HEK293 (cell line): ENCODE results near the gene INTS14.

ENCODE experiments used
- BCL11A ChIP-seq: fragments of 450-650 bp; formaldehyde crosslinking; IDR thresholded peaks from 2 replicates; pipeline ENCODE4 v1.5.1; 2016; ENCODE audit warnings: low read depth, missing biosample characterization, missing genetic modification characterization
- GLI2 ChIP-seq: fragments of 450-650 bp; formaldehyde crosslinking; IDR thresholded peaks from 2 replicates; pipeline ENCODE4; 2017; ENCODE audit warnings: missing biosample characterization, missing genetic modification characterization, low read depth, borderline replicate concordance
- GLI4 ChIP-seq: fragments of 450-650 bp; formaldehyde crosslinking; IDR thresholded peaks from 2 replicates; pipeline ENCODE4 v1.5.1; 2016; ENCODE audit warnings: missing biosample characterization, missing genetic modification characterization
- KLF10 ChIP-seq: fragments of 450-650 bp; IDR thresholded peaks from 2 replicates; pipeline ENCODE4 v1.5.1; 2018; ENCODE audit warnings: missing biosample characterization, mild to moderate bottlenecking, missing genetic modification characterization
- YY1 ChIP-seq: fragments of 450-650 bp; formaldehyde crosslinking; IDR thresholded peaks from 2 replicates; pipeline ENCODE4 v1.5.1; 2018; ENCODE audit warnings: missing biosample characterization, missing genetic modification characterization
- ZFP3 ChIP-seq: fragments of 450-650 bp; formaldehyde crosslinking; IDR thresholded peaks from 2 replicates; pipeline ENCODE4 v1.5.1; 2016; ENCODE audit warnings: low read depth, missing biosample characterization, missing genetic modification characterization
- ZNF157 ChIP-seq: fragments of 450-650 bp; formaldehyde crosslinking; IDR thresholded peaks from 2 replicates; pipeline ENCODE4 v1.5.1; 2016; ENCODE audit warnings: missing biosample characterization, missing genetic modification characterization
- ZNF169 ChIP-seq: fragments of 450-650 bp; formaldehyde crosslinking; IDR thresholded peaks from 2 replicates; pipeline ENCODE4 v1.5.1; 2016; ENCODE audit warnings: missing biosample characterization, missing genetic modification characterization
- ZNF175 ChIP-seq: fragments of 450-650 bp; formaldehyde crosslinking; IDR thresholded peaks from 2 replicates; pipeline ENCODE4 v1.5.1; 2016; ENCODE audit warnings: missing biosample characterization, missing genetic modification characterization
- ZNF473 ChIP-seq: fragments of 450-650 bp; formaldehyde crosslinking; IDR thresholded peaks from 2 replicates; pipeline ENCODE4 v1.5.1; 2017; ENCODE audit warnings: missing biosample characterization, missing genetic modification characterization
- ZNF624 ChIP-seq: fragments of 450-650 bp; formaldehyde crosslinking; IDR thresholded peaks from 2 replicates; pipeline ENCODE4 v1.5.1; 2017; ENCODE audit warnings: missing biosample characterization, missing genetic modification characterization
- ZNF701 ChIP-seq: fragments of 450-650 bp; formaldehyde crosslinking; IDR thresholded peaks from 2 replicates; pipeline ENCODE4 v1.5.1; 2016; ENCODE audit warnings: missing biosample characterization, missing genetic modification characterization
- ZNF792 ChIP-seq: fragments of 450-650 bp; formaldehyde crosslinking; IDR thresholded peaks from 2 replicates; pipeline ENCODE4 v1.5.1; 2016; ENCODE audit warnings: missing biosample characterization, missing genetic modification characterization
- TF ChIP-seq, protein P1 (sequence below): fragments of 450-650 bp; formaldehyde crosslinking; IDR thresholded peaks from 2 replicates; pipeline ENCODE4 v1.5.1; 2017; ENCODE audit warnings: missing biosample characterization, missing genetic modification characterization
- TF ChIP-seq, protein P2 (sequence below): fragments of 450-650 bp; formaldehyde crosslinking; IDR thresholded peaks from 2 replicates; pipeline ENCODE4 v1.5.1; 2016; ENCODE audit warnings: missing biosample characterization, missing genetic modification characterization
- TF ChIP-seq, protein P3 (sequence below): fragments of 450-650 bp; formaldehyde crosslinking; IDR thresholded peaks from 2 replicates; pipeline ENCODE4 v1.5.1; 2016; ENCODE audit warnings: missing biosample characterization, missing genetic modification characterization
- TF ChIP-seq, protein P4 (sequence below): fragments of 450-650 bp; formaldehyde crosslinking; IDR thresholded peaks from 2 replicates; pipeline ENCODE4 v1.5.1; 2016; ENCODE audit warnings: missing biosample characterization, missing genetic modification characterization
- TF ChIP-seq, protein P5 (sequence below): fragments of 450-650 bp; formaldehyde crosslinking; IDR thresholded peaks from 2 replicates; pipeline ENCODE4 v1.5.1; 2017; ENCODE audit warnings: missing biosample characterization, missing genetic modification characterization
- TF ChIP-seq, protein P6 (sequence below): fragments of 450-650 bp; formaldehyde crosslinking; IDR thresholded peaks from 2 replicates; pipeline ENCODE4 v1.5.1; 2016; ENCODE audit warnings: missing biosample characterization, missing genetic modification characterization
- TF ChIP-seq, protein P7 (sequence below): sonication (generic); formaldehyde crosslinking; IDR thresholded peaks from 2 replicates; pipeline ENCODE4 v1.8.1; 2022; ENCODE audit warnings: mild to moderate bottlenecking, moderate library complexity, missing genetic modification reagents
- TF ChIP-seq, protein P8 (sequence below): fragments of 450-650 bp; formaldehyde crosslinking; IDR thresholded peaks from 2 replicates; pipeline ENCODE4 v1.5.1; 2016; ENCODE audit warnings: missing biosample characterization, missing genetic modification characterization

INTS14 gene

DNA sequence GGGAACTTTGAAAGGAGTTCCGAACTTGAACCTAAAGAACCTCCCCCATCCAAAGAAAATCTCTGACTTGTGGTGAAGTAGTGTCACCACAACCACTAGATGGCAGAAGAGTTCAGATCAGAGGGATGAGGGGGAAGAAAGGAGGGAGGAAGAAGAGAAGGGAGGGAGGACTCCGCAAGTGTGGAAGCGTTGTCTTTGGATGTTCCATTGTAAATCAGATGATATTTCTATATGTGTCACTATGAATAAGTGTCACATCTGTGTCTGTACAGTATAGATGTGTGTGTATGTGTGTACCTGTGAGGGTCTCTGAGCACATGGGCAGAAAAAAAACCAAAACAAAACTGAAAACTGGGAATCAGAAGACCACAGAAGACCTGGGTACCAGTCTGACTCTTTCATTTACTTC is 27.8 kb upstream of the INTS14 start (continued):
- no peak for TF ChIP-seq ZFP3
- no peak for TF ChIP-seq YY1 (tag by site-specific recombination)
- TF ChIP-seq BCL11A (tag by site-specific recombination): no peak
- no peak for TF ChIP-seq GLI2 (tag by site-specific recombination)
- TF ChIP-seq, protein P1, sequence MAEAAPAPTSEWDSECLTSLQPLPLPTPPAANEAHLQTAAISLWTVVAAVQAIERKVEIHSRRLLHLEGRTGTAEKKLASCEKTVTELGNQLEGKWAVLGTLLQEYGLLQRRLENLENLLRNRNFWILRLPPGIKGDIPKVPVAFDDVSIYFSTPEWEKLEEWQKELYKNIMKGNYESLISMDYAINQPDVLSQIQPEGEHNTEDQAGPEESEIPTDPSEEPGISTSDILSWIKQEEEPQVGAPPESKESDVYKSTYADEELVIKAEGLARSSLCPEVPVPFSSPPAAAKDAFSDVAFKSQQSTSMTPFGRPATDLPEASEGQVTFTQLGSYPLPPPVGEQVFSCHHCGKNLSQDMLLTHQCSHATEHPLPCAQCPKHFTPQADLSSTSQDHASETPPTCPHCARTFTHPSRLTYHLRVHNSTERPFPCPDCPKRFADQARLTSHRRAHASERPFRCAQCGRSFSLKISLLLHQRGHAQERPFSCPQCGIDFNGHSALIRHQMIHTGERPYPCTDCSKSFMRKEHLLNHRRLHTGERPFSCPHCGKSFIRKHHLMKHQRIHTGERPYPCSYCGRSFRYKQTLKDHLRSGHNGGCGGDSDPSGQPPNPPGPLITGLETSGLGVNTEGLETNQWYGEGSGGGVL (tag by site-specific recombination): peak; percentile 73
- TF ChIP-seq, protein P2, sequence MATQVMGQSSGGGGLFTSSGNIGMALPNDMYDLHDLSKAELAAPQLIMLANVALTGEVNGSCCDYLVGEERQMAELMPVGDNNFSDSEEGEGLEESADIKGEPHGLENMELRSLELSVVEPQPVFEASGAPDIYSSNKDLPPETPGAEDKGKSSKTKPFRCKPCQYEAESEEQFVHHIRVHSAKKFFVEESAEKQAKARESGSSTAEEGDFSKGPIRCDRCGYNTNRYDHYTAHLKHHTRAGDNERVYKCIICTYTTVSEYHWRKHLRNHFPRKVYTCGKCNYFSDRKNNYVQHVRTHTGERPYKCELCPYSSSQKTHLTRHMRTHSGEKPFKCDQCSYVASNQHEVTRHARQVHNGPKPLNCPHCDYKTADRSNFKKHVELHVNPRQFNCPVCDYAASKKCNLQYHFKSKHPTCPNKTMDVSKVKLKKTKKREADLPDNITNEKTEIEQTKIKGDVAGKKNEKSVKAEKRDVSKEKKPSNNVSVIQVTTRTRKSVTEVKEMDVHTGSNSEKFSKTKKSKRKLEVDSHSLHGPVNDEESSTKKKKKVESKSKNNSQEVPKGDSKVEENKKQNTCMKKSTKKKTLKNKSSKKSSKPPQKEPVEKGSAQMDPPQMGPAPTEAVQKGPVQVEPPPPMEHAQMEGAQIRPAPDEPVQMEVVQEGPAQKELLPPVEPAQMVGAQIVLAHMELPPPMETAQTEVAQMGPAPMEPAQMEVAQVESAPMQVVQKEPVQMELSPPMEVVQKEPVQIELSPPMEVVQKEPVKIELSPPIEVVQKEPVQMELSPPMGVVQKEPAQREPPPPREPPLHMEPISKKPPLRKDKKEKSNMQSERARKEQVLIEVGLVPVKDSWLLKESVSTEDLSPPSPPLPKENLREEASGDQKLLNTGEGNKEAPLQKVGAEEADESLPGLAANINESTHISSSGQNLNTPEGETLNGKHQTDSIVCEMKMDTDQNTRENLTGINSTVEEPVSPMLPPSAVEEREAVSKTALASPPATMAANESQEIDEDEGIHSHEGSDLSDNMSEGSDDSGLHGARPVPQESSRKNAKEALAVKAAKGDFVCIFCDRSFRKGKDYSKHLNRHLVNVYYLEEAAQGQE: no peak
- TF ChIP-seq ZNF175 (tag by site-specific recombination): no peak
- no peak for TF ChIP-seq ZNF473
- TF ChIP-seq, protein P3, sequence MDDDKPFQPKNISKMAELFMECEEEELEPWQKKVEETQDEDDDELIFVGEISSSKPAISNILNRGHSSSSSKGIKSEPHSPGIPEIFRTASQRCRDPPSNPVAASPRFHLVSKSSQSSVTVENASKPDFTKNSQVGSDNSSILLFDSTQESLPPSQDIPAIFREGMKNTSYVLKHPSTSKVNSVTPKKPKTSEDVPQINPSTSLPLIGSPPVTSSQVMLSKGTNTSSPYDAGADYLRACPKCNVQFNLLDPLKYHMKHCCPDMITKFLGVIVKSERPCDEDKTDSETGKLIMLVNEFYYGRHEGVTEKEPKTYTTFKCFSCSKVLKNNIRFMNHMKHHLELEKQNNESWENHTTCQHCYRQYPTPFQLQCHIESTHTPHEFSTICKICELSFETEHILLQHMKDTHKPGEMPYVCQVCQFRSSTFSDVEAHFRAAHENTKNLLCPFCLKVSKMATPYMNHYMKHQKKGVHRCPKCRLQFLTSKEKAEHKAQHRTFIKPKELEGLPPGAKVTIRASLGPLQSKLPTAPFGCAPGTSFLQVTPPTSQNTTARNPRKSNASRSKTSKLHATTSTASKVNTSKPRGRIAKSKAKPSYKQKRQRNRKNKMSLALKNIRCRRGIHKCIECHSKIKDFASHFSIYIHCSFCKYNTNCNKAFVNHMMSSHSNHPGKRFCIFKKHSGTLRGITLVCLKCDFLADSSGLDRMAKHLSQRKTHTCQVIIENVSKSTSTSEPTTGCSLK (tag by site-specific recombination): no peak
- TF ChIP-seq, protein P4, sequence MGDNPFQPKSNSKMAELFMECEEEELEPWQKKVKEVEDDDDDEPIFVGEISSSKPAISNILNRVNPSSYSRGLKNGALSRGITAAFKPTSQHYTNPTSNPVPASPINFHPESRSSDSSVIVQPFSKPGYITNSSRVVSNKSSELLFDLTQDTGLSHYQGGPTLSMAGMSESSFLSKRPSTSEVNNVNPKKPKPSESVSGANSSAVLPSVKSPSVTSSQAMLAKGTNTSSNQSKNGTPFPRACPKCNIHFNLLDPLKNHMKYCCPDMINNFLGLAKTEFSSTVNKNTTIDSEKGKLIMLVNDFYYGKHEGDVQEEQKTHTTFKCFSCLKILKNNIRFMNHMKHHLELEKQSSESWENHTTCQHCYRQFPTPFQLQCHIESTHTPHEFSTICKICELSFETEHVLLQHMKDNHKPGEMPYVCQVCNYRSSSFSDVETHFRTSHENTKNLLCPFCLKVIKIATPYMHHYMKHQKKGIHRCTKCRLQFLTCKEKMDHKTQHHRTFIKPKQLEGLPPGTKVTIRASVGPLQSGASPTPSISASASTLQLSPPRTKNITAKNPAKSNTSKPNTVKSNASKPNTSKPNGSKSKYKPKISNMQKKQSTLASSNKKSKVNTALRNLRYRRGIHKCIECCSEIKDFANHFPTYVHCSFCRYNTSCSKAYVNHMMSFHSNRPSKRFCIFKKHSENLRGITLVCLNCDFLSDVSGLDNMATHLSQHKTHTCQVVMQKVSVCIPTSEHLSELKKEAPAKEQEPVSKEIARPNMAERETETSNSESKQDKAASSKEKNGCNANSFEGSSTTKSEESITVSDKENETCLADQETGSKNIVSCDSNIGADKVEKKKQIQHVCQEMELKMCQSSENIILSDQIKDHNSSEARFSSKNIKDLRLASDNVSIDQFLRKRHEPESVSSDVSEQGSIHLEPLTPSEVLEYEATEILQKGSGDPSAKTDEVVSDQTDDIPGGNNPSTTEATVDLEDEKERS (tag by site-specific recombination): no peak
- TF ChIP-seq ZNF169 (tag by site-specific recombination): no peak
- TF ChIP-seq KLF10 (tag by site-specific recombination): no peak
- no peak for TF ChIP-seq ZNF701 (tag by site-specific recombination)
- TF ChIP-seq ZNF157 (tag by site-specific recombination): no peak
- TF ChIP-seq, protein P5, sequence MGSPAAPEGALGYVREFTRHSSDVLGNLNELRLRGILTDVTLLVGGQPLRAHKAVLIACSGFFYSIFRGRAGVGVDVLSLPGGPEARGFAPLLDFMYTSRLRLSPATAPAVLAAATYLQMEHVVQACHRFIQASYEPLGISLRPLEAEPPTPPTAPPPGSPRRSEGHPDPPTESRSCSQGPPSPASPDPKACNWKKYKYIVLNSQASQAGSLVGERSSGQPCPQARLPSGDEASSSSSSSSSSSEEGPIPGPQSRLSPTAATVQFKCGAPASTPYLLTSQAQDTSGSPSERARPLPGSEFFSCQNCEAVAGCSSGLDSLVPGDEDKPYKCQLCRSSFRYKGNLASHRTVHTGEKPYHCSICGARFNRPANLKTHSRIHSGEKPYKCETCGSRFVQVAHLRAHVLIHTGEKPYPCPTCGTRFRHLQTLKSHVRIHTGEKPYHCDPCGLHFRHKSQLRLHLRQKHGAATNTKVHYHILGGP (tag by site-specific recombination): no peak
- TF ChIP-seq GLI4 (tag by site-specific recombination): no peak
- no peak for TF ChIP-seq ZNF792 (tag by site-specific recombination)
- TF ChIP-seq, protein P6, sequence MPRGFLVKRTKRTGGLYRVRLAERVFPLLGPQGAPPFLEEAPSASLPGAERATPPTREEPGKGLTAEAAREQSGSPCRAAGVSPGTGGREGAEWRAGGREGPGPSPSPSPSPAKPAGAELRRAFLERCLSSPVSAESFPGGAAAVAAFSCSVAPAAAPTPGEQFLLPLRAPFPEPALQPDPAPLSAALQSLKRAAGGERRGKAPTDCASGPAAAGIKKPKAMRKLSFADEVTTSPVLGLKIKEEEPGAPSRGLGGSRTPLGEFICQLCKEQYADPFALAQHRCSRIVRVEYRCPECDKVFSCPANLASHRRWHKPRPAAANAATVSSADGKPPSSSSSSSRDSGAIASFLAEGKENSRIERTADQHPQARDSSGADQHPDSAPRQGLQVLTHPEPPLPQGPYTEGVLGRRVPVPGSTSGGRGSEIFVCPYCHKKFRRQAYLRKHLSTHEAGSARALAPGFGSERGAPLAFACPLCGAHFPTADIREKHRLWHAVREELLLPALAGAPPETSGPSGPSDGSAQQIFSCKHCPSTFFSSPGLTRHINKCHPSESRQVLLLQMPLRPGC (tag by site-specific recombination): no peak
- no peak for TF ChIP-seq ZNF624 (tag by site-specific recombination)
- TF ChIP-seq, protein P7, sequence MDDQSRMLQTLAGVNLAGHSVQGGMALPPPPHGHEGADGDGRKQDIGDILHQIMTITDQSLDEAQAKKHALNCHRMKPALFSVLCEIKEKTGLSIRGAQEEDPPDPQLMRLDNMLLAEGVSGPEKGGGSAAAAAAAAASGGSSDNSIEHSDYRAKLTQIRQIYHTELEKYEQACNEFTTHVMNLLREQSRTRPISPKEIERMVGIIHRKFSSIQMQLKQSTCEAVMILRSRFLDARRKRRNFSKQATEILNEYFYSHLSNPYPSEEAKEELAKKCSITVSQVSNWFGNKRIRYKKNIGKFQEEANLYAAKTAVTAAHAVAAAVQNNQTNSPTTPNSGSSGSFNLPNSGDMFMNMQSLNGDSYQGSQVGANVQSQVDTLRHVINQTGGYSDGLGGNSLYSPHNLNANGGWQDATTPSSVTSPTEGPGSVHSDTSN (CRISPR knock-in tag): no peak
- TF ChIP-seq, protein P8, sequence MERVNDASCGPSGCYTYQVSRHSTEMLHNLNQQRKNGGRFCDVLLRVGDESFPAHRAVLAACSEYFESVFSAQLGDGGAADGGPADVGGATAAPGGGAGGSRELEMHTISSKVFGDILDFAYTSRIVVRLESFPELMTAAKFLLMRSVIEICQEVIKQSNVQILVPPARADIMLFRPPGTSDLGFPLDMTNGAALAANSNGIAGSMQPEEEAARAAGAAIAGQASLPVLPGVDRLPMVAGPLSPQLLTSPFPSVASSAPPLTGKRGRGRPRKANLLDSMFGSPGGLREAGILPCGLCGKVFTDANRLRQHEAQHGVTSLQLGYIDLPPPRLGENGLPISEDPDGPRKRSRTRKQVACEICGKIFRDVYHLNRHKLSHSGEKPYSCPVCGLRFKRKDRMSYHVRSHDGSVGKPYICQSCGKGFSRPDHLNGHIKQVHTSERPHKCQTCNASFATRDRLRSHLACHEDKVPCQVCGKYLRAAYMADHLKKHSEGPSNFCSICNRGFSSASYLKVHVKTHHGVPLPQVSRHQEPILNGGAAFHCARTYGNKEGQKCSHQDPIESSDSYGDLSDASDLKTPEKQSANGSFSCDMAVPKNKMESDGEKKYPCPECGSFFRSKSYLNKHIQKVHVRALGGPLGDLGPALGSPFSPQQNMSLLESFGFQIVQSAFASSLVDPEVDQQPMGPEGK (tag by site-specific recombination): peak; percentile 55
